HFFc6 (cell line): ENCODE measurements around the gene ZNF827. TPM values are rescaled to one million over a fixed set of nuclear protein-coding genes. Genes with fewer than 3 reads are reported as not detected.

Experiments
- DNase-seq: peaks from one replicate; pipeline ENCODE4 v3.0.0-alpha.2; 2018
- H3K27ac Mint-ChIP-seq: 2 replicates; pipeline ENCODE4 v1.8.0; 2020; ENCODE audit warnings: mild to moderate bottlenecking, mixed read lengths
- H3K27me3 Mint-ChIP-seq: 2 replicates; pipeline ENCODE4 v1.8.0; 2021; ENCODE audit warnings: mild to moderate bottlenecking, moderate library complexity, mixed read lengths; ENCODE audit not compliant: insufficient read depth
- H3K36me3 Mint-ChIP-seq: 2 replicates; pipeline ENCODE4 v1.8.0; 2021; ENCODE audit warnings: low read depth, mixed read lengths
- H3K4me1 Mint-ChIP-seq: 2 replicates; pipeline ENCODE4 v1.8.0; 2020; ENCODE audit warnings: low read depth, mixed read lengths
- H3K4me3 Mint-ChIP-seq: 2 replicates; pipeline ENCODE4 v1.8.0; 2020; ENCODE audit warnings: mild to moderate bottlenecking, moderate library complexity, mixed read lengths
- H3K9me3 Mint-ChIP-seq: 2 replicates; pipeline ENCODE4 v1.8.0; 2020; ENCODE audit warnings: mild to moderate bottlenecking, mixed read lengths
- CTCF ChIP-seq: fragments of 200-600 bp; sonication (generic); IDR thresholded peaks from 2 replicates; pipeline ENCODE4 v1.5.0; 2021; ENCODE audit warnings: antibody characterized with exemption, mild to moderate bottlenecking
- total RNA-seq, 6 experiments: library from RNA; stranded (reverse); fragmentation: NEBNext Ultra II Directional; extraction: Animal tissue kit (Norgen Biotek cat#: 25700); gene quantifications; 2 replicates in 1 of 6; 3 replicates in 5 of 6; pipeline ENCODE4 v1.2.3, GENCODE V29; 2021

ZNF827 gene
- total RNA-seq, 6 experiments from 2014 or later: 15.8 to 22.4 (median 17.6) TPM

DNA sequence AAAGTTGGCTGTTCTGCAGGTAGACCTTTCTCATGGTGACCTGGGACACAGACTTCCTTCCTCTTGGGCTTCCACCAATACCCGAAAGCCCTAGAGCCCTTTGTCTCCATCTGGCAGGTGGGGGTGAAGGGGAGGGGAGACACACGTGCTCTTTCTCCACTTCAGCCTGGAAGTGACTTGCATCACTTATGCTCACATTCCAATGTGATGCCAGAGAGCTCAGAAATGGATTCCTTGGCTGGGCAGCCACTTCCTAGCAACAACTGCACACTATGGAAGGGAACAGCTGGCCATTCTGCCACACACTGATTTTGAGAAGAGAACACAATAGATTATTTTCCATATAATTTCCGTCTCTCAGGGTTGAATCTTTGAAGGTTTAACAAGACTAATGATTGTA, 222.4 kb downstream of the ZNF827 start:
- peak; percentile 26 for DNase-seq
- no peaks in the 10 kb centered on the region for H3K27me3 Mint-ChIP-seq
- no peak overlapping the region for H3K4me3 Mint-ChIP-seq
- H3K4me1 Mint-ChIP-seq: peaks cover 12% of the 10 kb centered on the region
- no peak for TF ChIP-seq CTCF
- no peak overlapping the region for H3K27ac Mint-ChIP-seq
- no peaks in the 10 kb centered on the region; the same call in 1 of the 2 replicates for H3K9me3 Mint-ChIP-seq
- peaks cover 8% of the 10 kb centered on the region; the same call in 1 of the 2 replicates for H3K36me3 Mint-ChIP-seq

DNA sequence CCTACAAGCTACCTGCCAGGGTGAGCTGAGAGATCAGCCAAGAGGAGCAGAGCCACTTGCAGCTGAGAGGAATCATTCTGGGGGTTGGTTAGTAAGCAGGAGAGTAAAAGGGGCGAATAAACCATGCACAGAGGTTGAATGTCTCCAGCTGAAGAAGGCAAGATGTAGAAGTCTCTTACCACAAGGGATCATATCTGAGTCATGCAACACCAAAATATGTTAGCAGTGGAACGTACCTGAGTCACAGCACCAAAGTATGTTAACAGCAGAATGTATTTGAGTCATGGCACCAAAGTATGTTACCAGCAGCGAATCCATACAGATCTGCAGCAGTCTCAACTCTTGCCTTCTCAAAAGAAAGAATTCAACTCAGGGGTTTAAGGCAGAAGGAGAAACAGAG, 228.8 kb downstream of the ZNF827 start:
- Mint-ChIP-seq H3K36me3 (peaks cover 9% of the 10 kb centered on the region; the same call in 1 of the 2 replicates), H3K27ac (peak overlapping the region; percentile 59), H3K27me3 (no peaks in the 10 kb centered on the region), H3K9me3 (no peaks in the 10 kb centered on the region; the same call in 1 of the 2 replicates), H3K4me1 (peaks cover 34% of the 10 kb centered on the region), H3K4me3 (peak overlapping the region; percentile 49)
- DNase-seq: peak; percentile 97
- TF ChIP-seq CTCF: no peak

DNA sequence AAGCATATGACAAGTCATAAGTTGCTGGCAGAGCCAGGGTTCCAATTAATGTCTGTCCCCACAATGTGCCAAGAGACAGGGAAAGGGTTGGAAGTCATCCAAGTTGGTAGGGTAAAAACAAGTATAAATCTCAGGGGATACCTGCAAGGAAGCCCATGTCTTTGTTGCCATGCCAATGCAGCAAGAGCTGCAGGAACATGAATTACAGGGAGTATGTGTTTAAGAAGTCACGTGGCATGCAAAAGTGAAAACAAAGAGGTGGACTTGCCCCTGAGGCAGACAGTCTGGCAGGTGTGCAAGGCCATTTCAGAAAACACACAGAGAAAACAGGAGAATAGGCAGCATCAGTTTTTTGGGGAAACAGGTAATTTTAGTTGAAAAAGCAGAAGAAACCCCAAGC, 229.3 kb downstream of the ZNF827 start:
- peak overlapping the region; percentile 59 for H3K27ac Mint-ChIP-seq
- no peak overlapping the region; the same call in 1 of the 2 replicates for H3K4me3 Mint-ChIP-seq
- no peaks in the 10 kb centered on the region; the same call in 1 of the 2 replicates for H3K9me3 Mint-ChIP-seq
- no peak for DNase-seq
- H3K27me3 Mint-ChIP-seq: no peaks in the 10 kb centered on the region
- H3K36me3 Mint-ChIP-seq: peaks cover 9% of the 10 kb centered on the region; the same call in 1 of the 2 replicates
- peaks cover 34% of the 10 kb centered on the region for H3K4me1 Mint-ChIP-seq
- no peak for TF ChIP-seq CTCF

Other genes starting within 250 kb of the ZNF827 start
- 10 to 100 TPM; 18.8 to 27.9 (median 21.7) TPM for gene LSM6, start 236.9 kb upstream of the ZNF827 start, total RNA-seq